CD14-positive monocyte (primary cell): Measurements from ENCODE around the gene GPR65. TPM values are rescaled to one million over a fixed set of nuclear protein-coding genes. Genes with fewer than 3 reads are reported as not detected.

Source experiments
- DNase-seq, 3 donors: peaks; one replicate each; pipeline ENCODE4 v3.0.0-alpha.2; 2011 to 2022
- H2AFZ ChIP-seq: 2 replicates; pipeline ENCODE4 v1.6.0; 2012; ENCODE audit warnings: mild to moderate bottlenecking, low read depth, low read length, inconsistent platforms; ENCODE audit not compliant: insufficient read depth, poor library complexity, severe bottlenecking
- H3K27ac ChIP-seq, 2 donors: 1 replicate in 1 of 2; 2 replicates in 1 of 2; pipeline ENCODE4 v1.5.1; 2012 to 2013; ENCODE audit warnings: low read length in 2 of 2, control low read depth in 1 of 2, inconsistent platforms in 1 of 2, low read depth in 1 of 2, mild to moderate bottlenecking in 1 of 2
- H3K27me3 ChIP-seq, 2 donors: one replicate each; pipeline versions ENCODE4 v1.6.0 to v1.6.1; 2011 to 2013; ENCODE audit warnings: low read length in 2 of 2; ENCODE audit not compliant: control insufficient read depth in 2 of 2, insufficient read depth in 2 of 2
- H3K36me3 ChIP-seq, 2 donors: replicated peaks in 1 of 2; 1 replicate in 1 of 2; 2 replicates in 1 of 2; pipeline versions ENCODE4 v1.5.1 to v1.6.1; 2012 to 2013; ENCODE audit warnings: low read length in 2 of 2, control low read depth in 1 of 2, inconsistent platforms in 1 of 2, mild to moderate bottlenecking in 1 of 2; ENCODE audit not compliant: insufficient read depth in 2 of 2, control insufficient read depth in 1 of 2
- H3K4me1 ChIP-seq, 2 donors: 1 replicate in 1 of 2; 2 replicates in 1 of 2; pipeline versions ENCODE4 v1.5.1 to v1.6.1; 2012 to 2013; ENCODE audit warnings: low read length in 2 of 2, control low read depth in 1 of 2, inconsistent platforms in 1 of 2, mild to moderate bottlenecking in 1 of 2, moderate library complexity in 1 of 2; ENCODE audit not compliant: insufficient read depth in 2 of 2, control insufficient read depth in 1 of 2
- H3K4me2 ChIP-seq: replicated peaks from 2 replicates; pipeline ENCODE3; 2012; ENCODE audit warnings: low read length, moderate library complexity, mild to moderate bottlenecking; ENCODE audit not compliant: poor library complexity, severe bottlenecking; ENCODE audit errors: extremely low read depth
- H3K4me3 ChIP-seq, 3 experiments: fragments of 200-600 bp in 1 of 3; sonication (generic) in 1 of 3; replicated peaks in 1 of 3; 1 replicate in 2 of 3; 2 replicates in 1 of 3; pipeline ENCODE4 v1.5.1; 2011 to 2013; ENCODE audit warnings: low read length in 3 of 3, mild to moderate bottlenecking in 3 of 3, control low read depth in 2 of 3, low read depth in 2 of 3, inconsistent platforms in 1 of 3, moderate library complexity in 1 of 3
- H3K79me2 ChIP-seq: 2 replicates; pipeline ENCODE4 v1.6.0; 2012; ENCODE audit warnings: mild to moderate bottlenecking, control low read depth, inconsistent platforms, low read length, moderate library complexity; ENCODE audit not compliant: insufficient read depth
- H3K9ac ChIP-seq: 2 replicates; pipeline ENCODE4 v1.6.0; 2017; ENCODE audit warnings: low read length, mild to moderate bottlenecking; ENCODE audit not compliant: insufficient read depth, poor library complexity, severe bottlenecking
- H3K9me3 ChIP-seq, 2 donors: replicated peaks in 1 of 2; 1 replicate in 1 of 2; 2 replicates in 1 of 2; pipeline versions ENCODE4 v1.5.1 to v1.6.1; 2012 to 2013; ENCODE audit warnings: low read length in 2 of 2, control low read depth in 1 of 2; ENCODE audit not compliant: control insufficient read depth in 1 of 2, insufficient read depth in 1 of 2
- H4K20me1 ChIP-seq: 2 replicates; pipeline ENCODE4 v1.6.0; 2012; ENCODE audit warnings: mild to moderate bottlenecking, low read length, control low read depth, moderate library complexity; ENCODE audit not compliant: insufficient read depth
- H3K27ac Mint-ChIP-seq, 7 donors: one replicate each; pipeline ENCODE4 v1.8.0; 2020; ENCODE audit warnings: mild to moderate bottlenecking in 7 of 7, mixed read lengths in 7 of 7, moderate library complexity in 6 of 7, inconsistent platforms in 2 of 7
- H3K27me3 Mint-ChIP-seq, 3 donors: one replicate each; pipeline ENCODE4 v1.8.0; 2021 to 2022; ENCODE audit warnings: low read depth in 3 of 3, mild to moderate bottlenecking in 3 of 3, mixed read lengths in 3 of 3, moderate library complexity in 3 of 3, inconsistent platforms in 1 of 3
- H3K36me3 Mint-ChIP-seq, 2 donors: one replicate each; pipeline ENCODE4 v1.8.0; 2020; ENCODE audit warnings: mixed read lengths in 2 of 2, inconsistent platforms in 1 of 2, mild to moderate bottlenecking in 1 of 2
- H3K4me1 Mint-ChIP-seq: one replicate; pipeline ENCODE4 v1.8.0; 2020; ENCODE audit warnings: mild to moderate bottlenecking, mixed read lengths
- H3K4me3 Mint-ChIP-seq, 2 donors: one replicate each; pipeline ENCODE4 v1.8.0; 2020; ENCODE audit warnings: mild to moderate bottlenecking in 2 of 2, mixed read lengths in 2 of 2, moderate library complexity in 1 of 2
- H3K9me3 Mint-ChIP-seq, 7 donors: one replicate each; pipeline ENCODE4 v1.8.0; 2020 to 2022; ENCODE audit warnings: mixed read lengths in 7 of 7, mild to moderate bottlenecking in 6 of 7, moderate library complexity in 6 of 7, inconsistent platforms in 2 of 7
- WGBS: methylation state at CpG from one replicate; pipeline ENCODE4 v1.1.5; 2013; ENCODE audit warnings: missing lambda C conversion rate; ENCODE audit not compliant: insufficient coverage; 5-methylcytosine and 5-hydroxymethylcytosine counted together
- intact Hi-C, 2 donors: fragments of 100-400 bp; cut with micrococcal nuclease; formaldehyde crosslinking; loops; one replicate each; pipeline versions ENCODE4 v1.15.0 to v1.15.1; 2023
- polyA plus RNA-seq, 3 donors: library from polyadenylated mRNA; depleted of rRNA in 1 of 3; unstranded in 2 of 3; stranded (reverse) in 1 of 3; fragments of 300-500 nt in 2 of 3; fragments of >200 nt in 1 of 3; fragmentation: Illumina TruSeq in 2 of 3; gene quantifications; 1 replicate in 2 of 3; 2 replicates in 1 of 3; pipeline ENCODE4 v1.2.3, GENCODE V29; 2012 to 2021
- TF ChIP-seq, protein P1 (sequence below): fragments of 200-600 bp; IDR thresholded peaks from one replicate; pipeline ENCODE4 v1.8.0; 2022; ENCODE audit warnings: antibody characterized with exemption, mild to moderate bottlenecking

GPR65 gene
- polyA plus RNA-seq, 3 donors: 15.5 to 33.3 (median 20.6) TPM

DNA sequence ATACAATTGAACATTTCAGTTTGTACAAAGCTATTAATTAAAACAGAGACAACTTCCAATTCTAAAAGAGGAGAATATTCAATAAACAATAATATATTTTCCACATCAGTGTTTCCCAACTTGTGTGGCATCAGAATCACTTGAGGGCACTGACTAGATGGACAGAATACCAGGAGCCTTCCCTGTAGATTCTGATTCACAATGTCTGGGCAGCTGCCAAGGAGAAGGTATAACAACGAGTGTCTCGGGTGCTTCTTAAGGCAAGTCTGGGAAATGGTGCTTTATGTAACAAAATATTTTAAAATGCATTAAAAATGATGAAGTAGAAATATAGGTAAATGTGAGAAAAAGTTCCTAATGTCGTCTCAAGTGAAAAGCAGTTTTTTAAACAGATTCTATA lies 38.1 kb upstream of the GPR65 start:
- no peaks in the 10 kb centered on the region for H3K9me3 ChIP-seq
- H3K36me3 Mint-ChIP-seq: peaks cover 66 to 73% of the 10 kb centered on the region in 2 donors
- H3K27ac Mint-ChIP-seq: no peak overlapping the region
- TF ChIP-seq, protein P1, sequence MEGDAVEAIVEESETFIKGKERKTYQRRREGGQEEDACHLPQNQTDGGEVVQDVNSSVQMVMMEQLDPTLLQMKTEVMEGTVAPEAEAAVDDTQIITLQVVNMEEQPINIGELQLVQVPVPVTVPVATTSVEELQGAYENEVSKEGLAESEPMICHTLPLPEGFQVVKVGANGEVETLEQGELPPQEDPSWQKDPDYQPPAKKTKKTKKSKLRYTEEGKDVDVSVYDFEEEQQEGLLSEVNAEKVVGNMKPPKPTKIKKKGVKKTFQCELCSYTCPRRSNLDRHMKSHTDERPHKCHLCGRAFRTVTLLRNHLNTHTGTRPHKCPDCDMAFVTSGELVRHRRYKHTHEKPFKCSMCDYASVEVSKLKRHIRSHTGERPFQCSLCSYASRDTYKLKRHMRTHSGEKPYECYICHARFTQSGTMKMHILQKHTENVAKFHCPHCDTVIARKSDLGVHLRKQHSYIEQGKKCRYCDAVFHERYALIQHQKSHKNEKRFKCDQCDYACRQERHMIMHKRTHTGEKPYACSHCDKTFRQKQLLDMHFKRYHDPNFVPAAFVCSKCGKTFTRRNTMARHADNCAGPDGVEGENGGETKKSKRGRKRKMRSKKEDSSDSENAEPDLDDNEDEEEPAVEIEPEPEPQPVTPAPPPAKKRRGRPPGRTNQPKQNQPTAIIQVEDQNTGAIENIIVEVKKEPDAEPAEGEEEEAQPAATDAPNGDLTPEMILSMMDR: no peak
- H3K4me3 ChIP-seq: no peak overlapping the region
- peaks cover 67 to 86% of the 10 kb centered on the region in 2 donors for H3K36me3 ChIP-seq
- H3K4me3 Mint-ChIP-seq: no peak overlapping the region
- no peaks in the 10 kb centered on the region for H3K79me2 ChIP-seq
- no CpG with 5 or more reads among the region's 3 CpGs for WGBS
- H3K27me3 ChIP-seq: no peaks in the 10 kb centered on the region
- no peaks in the 10 kb centered on the region for H3K27me3 Mint-ChIP-seq
- no peak overlapping the region for H3K4me2 ChIP-seq
- intact Hi-C loops: no loop called here
- no peak overlapping the region for H3K9ac ChIP-seq
- H3K9me3 Mint-ChIP-seq: peaks cover 0 to 4% (median 0%) of the 10 kb centered on the region in 7 donors
- H4K20me1 ChIP-seq: no peaks in the 10 kb centered on the region
- H3K4me1 ChIP-seq: no peaks in the 10 kb centered on the region
- H3K4me1 Mint-ChIP-seq: no peaks in the 10 kb centered on the region
- no peak for DNase-seq
- no peak overlapping the region for H3K27ac ChIP-seq
- H2AFZ ChIP-seq: no peak overlapping the region

DNA sequence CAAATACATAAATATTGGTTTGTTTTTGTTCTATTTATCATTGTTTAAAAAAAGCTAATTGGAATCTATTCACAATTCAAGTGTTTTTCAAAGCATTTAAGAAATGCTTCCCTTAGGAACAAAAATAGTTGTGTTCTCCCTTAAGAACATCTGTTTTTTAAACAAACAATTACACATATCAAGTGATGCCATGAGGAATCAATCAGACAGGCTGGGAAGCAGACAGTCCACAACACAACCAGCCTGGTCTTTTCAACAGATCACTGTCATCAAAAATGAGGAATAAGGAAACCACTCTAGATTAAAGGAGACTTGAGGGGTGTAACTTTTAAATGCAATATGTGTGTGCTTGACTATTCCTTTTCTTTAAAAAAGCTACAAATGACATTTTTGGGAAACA lies 37.4 kb upstream of the GPR65 start:
- no peak overlapping the region for H3K4me3 ChIP-seq
- no peak overlapping the region for H3K4me2 ChIP-seq
- no peak overlapping the region for H3K27ac ChIP-seq
- no peaks in the 10 kb centered on the region for H4K20me1 ChIP-seq
- no peaks in the 10 kb centered on the region for H3K4me1 ChIP-seq
- intact Hi-C loops: no loop called here
- peaks cover 67 to 86% of the 10 kb centered on the region in 2 donors for H3K36me3 ChIP-seq
- H3K27me3 ChIP-seq: no peaks in the 10 kb centered on the region
- Mint-ChIP-seq H3K27me3 (no peaks in the 10 kb centered on the region), H3K4me1 (no peaks in the 10 kb centered on the region), H3K9me3 (peaks cover 0 to 3% (median 0%) of the 10 kb centered on the region in 7 donors), H3K27ac (no peak overlapping the region), H3K36me3 (peaks cover 68 to 73% of the 10 kb centered on the region in 2 donors), H3K4me3 (no peak overlapping the region)
- no peak for DNase-seq
- H3K9ac ChIP-seq: no peak overlapping the region
- H3K79me2 ChIP-seq: no peaks in the 10 kb centered on the region
- TF ChIP-seq, protein P1: no peak
- no peaks in the 10 kb centered on the region for H3K9me3 ChIP-seq
- H2AFZ ChIP-seq: no peak overlapping the region
